Fibroblast of peridontal ligament (primary cell): ENCODE measurements around the gene ZNF783.
A peak's percentile ranks its signal among the peaks of the same experiment; 100 is the strongest.

ENCODE experiments used
- DNase-seq: peaks from one replicate; pipeline ENCODE4 v3.0.0-alpha.2; 2010; ENCODE audit errors: extremely low read depth

ZNF783 gene

GRCh38 chr7:149300620-149301285, 38.8 kb downstream of the ZNF783 start:
- DNase-seq = peak; percentile 29

- no peak for DNase-seq
Observed at GRCh38 chr7:149302222-149302621, 40.2 kb downstream of the ZNF783 start.

GRCh38 chr7:149302865-149303264, 40.9 kb downstream of the ZNF783 start:
- no peak for DNase-seq

DNA sequence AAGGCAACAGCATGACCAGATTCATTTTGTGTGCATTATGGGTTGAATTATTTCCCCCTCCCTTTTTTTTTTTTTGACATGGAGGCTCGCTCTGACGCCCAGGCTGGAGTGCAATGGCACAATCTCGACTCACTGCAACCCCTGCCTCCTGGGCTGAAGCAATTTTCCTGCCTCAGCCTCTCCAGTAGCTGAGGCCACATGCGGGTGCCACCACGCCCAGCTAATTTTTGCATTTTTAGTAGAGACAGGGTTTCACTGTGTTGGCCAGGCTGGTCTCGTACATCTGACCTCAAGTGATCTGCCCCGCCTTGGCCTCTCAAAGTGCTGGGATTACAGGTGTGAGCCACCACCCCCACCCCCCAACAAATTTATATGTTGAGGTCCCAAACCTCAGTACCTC, 42.0 kb downstream of the ZNF783 start:
- DNase-seq = no peak

GRCh38 chr7:149306854-149307253, 44.9 kb downstream of the ZNF783 start:
- no peak for DNase-seq

DNA sequence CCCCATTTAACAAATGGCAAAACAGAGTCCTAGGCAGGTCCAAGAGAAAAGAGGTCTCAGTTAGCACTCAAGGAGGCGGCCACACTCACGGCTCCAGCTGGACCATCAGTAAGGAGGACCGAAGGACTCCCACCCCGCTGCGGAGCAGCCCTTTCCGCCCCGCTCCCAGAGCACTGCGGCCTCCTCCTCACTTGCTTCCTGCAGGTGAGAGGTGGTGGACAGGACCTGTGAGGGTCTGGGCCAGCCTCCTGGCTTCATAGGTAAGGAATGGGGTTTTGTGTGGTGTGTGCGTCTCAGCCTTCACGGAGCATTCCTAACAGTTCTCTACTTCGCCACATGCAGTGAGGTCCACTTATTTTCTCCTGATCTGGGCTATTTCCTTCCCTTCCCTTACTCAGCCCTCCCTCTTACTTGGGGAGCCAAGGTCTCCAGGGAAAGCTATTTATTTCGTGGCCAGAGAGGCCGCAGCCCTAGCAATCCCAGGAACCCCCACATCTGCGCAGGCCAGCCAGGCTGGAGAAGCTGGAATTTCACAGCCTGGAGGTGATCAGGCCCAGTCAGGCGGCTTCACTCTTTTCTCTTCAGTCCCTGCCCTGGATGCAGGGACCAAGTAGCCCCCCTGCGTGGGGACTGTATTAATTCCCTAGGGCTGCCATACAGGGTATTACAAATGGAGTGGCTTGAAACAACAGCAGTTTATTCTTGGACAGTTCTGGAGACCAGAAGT, 45.9 kb downstream of the ZNF783 start:
- no peak for DNase-seq

DNA sequence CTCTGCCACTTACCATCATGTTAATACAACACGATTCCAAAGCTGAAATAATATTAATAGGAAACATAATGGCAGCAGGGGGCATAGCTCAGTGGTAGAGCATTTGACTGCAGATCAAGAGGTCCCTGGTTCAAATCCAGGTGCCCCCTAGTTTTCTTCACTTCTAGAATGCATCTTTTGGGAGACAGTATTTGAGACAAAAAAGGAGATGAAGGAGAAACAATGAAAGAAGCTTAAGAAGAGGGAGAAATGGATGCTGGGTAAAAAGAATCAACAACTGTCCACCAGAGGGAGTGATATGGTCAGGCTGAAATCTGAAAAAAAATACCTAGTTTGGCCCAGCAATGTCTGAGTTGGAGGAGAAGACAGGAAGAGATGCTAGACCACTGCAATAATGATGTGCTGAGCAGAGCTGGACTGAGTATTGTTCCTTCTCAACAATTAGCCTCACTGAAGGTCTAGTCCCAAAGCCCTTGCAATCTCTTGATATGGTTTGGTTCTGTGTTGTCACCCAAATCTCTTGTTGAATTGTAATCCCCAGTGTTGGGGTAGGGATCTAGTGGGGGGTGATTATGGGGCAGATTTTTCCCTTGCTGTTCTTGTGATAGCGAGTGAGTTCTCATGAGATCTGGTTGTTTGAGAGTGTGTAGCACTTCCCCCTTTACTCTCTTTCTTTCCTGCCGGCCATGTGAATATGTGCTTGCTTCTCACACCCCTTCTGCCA, 48.3 kb downstream of the ZNF783 start:
- DNase-seq = peak; percentile 89

DNA sequence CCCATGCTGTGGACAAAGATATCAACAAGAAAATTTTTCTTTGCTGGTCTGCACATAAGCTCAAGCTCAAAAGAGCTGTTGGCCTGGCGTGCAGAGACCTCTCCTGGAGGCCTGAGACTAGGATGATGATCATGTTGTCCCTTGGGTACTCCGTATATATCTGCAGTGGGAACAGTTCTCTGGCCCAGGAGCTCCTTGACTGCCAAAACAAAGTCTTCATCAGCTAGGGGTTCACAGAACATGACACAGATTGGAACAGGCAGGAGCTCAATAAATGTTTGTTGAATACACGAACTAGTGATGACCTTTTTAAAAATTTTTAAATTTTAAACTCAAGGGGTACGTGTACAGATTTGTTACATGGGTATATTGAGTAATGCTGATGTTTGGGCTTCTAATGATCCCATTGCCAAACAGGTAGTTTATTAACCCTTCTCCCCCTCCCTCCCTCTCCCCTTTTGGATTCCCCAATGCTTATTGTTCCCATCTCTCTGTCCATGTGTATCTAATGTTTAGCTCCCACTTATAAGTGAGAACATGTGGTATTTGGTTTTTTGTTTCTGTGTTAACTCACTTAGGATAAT, 49.1 kb downstream of the ZNF783 start:
- DNase-seq = no peak

DNA sequence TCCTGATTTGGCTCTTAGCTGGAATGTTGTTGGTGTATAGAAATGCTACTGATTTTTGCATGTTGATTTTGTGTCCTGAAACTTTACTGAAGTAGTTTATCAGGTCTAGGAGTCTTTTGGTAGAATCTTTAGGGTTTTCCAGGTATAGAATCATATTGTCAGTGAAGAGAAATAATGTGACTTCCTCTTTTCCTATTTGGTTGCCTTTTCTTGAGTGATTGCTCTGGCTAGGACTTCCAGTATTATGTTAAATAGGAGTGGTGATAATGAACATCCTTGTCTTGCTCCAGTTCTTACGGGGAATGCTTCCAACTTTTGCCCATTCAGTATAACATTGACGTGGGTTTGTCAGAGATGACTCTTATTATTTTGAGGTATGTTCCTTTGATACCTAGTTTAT, 52.0 kb downstream of the ZNF783 start:
- DNase-seq = no peak

GRCh38 chr7:149316606-149317005, 54.6 kb downstream of the ZNF783 start:
- no peak for DNase-seq

GRCh38 chr7:149317496-149317895, 55.5 kb downstream of the ZNF783 start:
- DNase-seq = no peak

DNA sequence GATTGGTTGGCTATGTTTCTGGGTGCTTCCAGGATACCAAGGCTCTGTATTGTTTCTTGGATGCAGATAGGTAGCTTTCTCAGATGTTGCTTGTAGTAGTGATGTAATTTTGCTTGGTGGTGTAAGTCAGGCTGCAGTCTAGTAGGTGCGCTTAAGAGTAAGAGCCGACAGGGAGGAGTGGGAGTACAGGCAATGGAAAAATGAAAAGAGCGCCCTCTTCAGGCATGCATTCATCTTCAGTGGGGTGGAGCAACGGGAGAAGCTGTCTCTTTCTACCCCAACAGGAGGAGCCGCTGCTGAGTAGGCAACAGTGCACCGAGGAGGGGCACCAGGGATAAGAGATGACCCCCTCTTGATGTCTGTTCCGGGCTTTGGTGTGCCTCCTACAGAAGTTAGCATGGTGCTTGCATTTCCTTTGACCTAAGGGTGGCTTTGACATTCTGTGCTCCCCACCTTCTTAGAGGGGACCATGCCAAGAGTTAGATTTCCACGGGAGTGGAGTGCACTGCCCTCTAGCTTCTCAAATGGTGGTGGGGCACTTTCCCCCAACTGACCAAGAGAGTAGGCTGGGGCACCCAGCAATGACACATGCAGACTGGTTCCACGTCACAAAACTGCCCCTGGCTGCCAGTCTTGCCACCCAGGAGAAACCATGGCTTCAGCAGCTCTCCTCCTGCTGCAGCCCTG, 56.1 kb downstream of the ZNF783 start:
- DNase-seq = no peak

DNA sequence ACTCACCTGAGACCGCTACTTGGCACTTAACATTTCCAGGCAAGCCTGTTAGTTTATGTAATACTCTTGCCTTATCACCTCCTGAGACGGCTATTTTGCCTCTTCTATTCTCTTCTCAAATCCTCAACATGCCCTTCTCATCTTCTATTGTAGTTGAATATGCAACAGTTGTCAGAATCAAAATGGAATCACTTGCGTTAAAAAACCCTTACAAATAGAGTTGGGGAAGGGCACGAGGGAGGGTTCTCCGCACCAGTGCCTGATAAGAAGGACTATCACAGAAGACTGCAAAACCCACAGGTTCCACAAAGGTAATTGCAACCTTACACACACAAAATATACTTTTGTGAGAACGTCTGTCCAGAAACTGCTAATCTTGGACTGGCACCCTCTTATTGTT, 57.4 kb downstream of the ZNF783 start:
- DNase-seq = no peak

DNA sequence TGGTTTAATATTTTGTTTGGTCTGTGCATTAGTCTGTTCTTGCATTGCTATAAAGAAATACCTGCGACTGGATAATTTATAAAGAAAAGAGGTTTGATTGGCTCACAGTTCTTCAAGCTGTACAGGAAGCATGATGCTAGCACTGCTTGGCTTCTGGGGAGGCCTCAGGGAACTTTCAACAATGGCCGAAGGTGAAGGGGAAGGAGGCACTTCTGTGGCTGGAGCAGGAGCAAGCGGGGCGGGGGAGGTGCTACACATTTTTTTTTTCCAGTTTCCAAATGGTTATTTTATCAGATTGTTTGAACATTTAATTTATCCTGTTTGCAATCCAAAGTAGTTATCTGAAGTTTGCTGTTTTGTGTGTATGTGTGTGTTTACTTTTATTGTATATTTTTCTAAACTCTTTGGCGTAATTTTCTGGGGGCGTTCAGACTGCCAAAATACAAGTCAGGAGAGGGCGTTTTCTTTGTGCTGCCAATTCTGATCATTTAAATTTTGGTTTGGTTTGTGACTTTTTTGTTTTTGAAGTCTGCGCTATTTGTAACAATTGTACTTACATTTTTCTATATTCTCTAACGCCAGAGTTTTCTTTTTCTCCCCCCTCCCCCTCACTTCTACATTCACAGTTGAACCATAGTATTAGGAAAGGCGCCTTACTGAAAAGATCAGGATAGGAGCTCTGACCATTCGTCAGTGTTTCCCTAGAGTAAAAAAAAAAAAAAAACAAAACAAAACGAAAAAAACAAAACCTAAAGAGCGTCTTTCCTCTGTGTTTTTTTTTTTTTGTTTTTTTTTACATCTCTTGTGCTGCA, 58.5 kb downstream of the ZNF783 start:
- DNase-seq = no peak

GRCh38 chr7:149321125-149321905, 59.3 kb downstream of the ZNF783 start:
- DNase-seq = peak; percentile 10

DNA sequence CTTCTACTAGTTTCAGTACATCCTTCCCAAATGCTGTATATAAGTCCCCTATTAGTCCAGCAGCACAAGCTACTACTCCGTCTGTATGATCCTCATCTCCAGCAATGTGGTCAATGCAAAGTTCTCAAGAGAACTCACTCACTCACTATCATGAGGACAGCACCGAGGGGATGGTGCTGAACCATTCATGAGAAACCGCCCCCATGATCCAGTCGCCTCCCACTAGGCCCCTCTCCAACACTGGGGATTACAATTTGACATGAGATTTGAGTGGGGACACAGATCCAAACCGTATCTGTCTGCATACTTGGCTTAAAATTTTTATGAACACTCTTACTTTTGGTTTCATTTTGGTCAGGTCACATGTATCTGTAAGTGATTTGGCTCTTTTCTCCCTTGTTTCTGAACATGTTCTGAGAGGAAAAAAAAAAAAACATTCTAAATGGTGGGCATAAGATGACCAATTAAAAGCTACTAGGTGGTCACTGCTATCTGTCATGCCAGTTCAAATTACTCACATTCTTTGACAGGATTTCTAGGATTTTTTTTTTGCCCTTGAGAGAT, 60.1 kb downstream of the ZNF783 start:
- DNase-seq = peak; percentile 56

DNA sequence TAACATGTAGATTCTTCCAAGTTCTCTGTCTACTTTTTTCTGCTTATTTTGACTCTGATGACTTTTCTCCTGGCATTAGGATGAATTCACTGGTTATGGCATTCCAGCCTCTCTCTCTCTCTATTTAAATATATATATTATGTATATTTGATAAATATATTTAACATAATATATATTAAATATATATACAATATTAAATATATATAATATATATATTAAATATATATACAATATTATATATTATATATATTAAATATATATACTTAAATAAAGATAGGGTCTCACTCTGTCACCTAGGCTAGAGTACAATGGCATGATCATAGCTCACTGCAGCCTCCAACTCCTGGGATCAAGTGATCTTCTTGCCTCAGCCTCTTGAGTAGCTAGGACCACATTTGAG, 60.7 kb downstream of the ZNF783 start:
- DNase-seq = no peak

DNA sequence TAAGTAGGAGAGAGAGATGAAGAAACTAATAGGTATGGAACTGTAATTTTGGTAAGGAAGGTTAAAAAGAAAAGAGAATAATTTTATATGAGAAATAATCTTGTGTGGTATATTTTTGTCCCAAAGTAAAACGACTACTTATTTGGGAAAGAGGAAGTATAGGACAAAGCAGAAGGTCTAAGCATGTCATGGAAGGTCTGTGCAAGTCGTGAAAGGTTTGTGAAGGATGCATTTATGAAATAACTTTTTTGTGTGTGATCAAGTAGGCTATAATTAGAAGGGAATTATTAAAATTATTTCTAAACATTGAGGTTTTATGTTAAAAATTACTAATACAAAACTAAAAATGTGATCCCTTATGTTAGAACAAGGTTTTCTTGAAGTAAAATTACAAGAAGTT, 63.3 kb downstream of the ZNF783 start:
- no peak for DNase-seq

- no peak for DNase-seq
Observed at GRCh38 chr7:149329265-149329664, 67.3 kb downstream of the ZNF783 start.

GRCh38 chr7:149329766-149330334, 67.9 kb downstream of the ZNF783 start:
- no peak for DNase-seq
